GM18511 (cell line): Measurements from ENCODE around the gene GPR161.
A peak's percentile ranks its signal among the peaks of the same experiment; 100 is the strongest.
"Not testable (repeated sequence)": the region's sequence is repeated elsewhere in the genome, so short reads cannot be mapped to it uniquely, and the experiment has no call there.

ENCODE experiments used
- ATAC-seq: cut with Tn5 transposase; IDR thresholded peaks from one replicate; pipeline ENCODE4 v1.9.1; 2021; ENCODE audit warnings: mild to moderate bottlenecking, moderate library complexity; ENCODE audit not compliant: unreplicated experiment

GPR161 gene

GRCh38 chr1:168136709-168137514, at the start of gene GPR161:
GPR161 (minus strand) TSS chr1:168136930; CDS start chr1:168104850, 32,080 bp downstream.
- no peak for ATAC-seq

GRCh38 chr1:168181063-168181720, 44.5 kb upstream of the GPR161 start:
- ATAC-seq: not testable (repeated sequence)

GRCh38 chr1:168180148-168180524, 43.4 kb upstream of the GPR161 start:
- no peak for ATAC-seq

- ATAC-seq: no peak
Measured at GRCh38 chr1:168179438-168180147, 42.9 kb upstream of the GPR161 start.

GRCh38 chr1:168178638-168179437, 42.1 kb upstream of the GPR161 start, which contains the start of gene TIPRL:
TIPRL (plus strand) TSS chr1:168178962; CDS start chr1:168179078, 116 bp downstream.
- ATAC-seq: peak; percentile 91

- no peak for ATAC-seq
Measured at GRCh38 chr1:168178227-168178637, 41.5 kb upstream of the GPR161 start.

- no peak for ATAC-seq
Measured at GRCh38 chr1:168172250-168172915, 35.7 kb upstream of the GPR161 start.

GRCh38 chr1:168170564-168171508, 34.1 kb upstream of the GPR161 start:
- ATAC-seq: no peak

- no peak for ATAC-seq
Measured at GRCh38 chr1:168167806-168168205, 31.1 kb upstream of the GPR161 start.

GRCh38 chr1:168164771-168165170, 28.0 kb upstream of the GPR161 start:
- no peak for ATAC-seq

- no peak for ATAC-seq
Measured at GRCh38 chr1:168163670-168164069, 26.9 kb upstream of the GPR161 start.

- no peak for ATAC-seq
Measured at GRCh38 chr1:168161459-168161858, 24.7 kb upstream of the GPR161 start.

- ATAC-seq: no peak
Measured at GRCh38 chr1:168159979-168160378, 23.2 kb upstream of the GPR161 start.

GRCh38 chr1:168159251-168159650, 22.5 kb upstream of the GPR161 start:
- no peak for ATAC-seq

- ATAC-seq: no peak
Measured at GRCh38 chr1:168157638-168158037, 20.9 kb upstream of the GPR161 start.

- no peak for ATAC-seq
Measured at GRCh38 chr1:168155910-168156309, 19.2 kb upstream of the GPR161 start.

GRCh38 chr1:168154707-168155106, 18.0 kb upstream of the GPR161 start:
- ATAC-seq: not testable (repeated sequence)

- ATAC-seq: no peak
Measured at GRCh38 chr1:168151935-168152334, 15.2 kb upstream of the GPR161 start.

- ATAC-seq: no peak
Measured at GRCh38 chr1:168150283-168150682, 13.6 kb upstream of the GPR161 start.
